ENCODE results near the gene DPP10.
A peak's percentile ranks its signal among the peaks of the same experiment; 100 is the strongest.

Gene DPP10

DNA sequence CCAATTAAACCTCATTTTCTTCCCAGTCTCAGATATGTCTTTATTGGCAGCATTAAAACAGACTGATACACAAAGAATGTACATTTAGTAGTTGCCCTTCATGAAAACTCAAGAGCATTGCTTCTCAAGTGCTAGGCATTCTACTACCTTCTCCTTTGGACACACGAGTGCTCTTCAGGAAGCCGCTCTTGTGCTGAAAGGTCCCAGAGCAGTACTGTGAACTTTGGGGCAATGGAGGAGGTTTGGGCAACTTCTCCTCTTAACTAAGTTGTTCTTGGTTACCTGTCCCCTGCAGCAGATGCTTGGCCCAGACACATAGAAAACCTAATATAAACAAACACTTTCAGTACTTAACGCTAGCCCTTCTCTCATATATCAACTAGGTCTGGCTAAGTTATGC lies 362.8 kb downstream of the DPP10 start:
- no peak for DNase-seq (ENCODE audit: low read depth, low spot score)

DNA sequence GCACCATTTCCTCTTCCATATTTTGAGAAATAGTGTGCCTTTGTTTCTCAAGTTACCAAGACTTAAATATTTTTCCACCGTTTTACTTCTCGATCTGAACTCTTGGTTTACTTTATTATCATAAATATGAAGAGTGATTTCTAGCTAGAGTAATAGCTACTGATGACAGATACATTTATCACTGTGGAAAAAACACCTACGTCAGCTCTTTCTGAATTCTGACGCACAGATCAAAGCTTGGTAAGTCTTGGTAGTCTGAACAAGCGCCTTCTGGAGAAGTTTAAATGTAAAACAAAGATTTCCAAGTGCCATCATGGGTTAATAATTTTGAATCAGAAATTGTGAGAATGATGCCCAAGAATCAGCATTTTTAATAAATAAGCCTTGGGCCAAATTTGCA lies 367.7 kb downstream of the DPP10 start:
- no peak for DNase-seq (ENCODE audit: low read depth, low spot score)

DNA sequence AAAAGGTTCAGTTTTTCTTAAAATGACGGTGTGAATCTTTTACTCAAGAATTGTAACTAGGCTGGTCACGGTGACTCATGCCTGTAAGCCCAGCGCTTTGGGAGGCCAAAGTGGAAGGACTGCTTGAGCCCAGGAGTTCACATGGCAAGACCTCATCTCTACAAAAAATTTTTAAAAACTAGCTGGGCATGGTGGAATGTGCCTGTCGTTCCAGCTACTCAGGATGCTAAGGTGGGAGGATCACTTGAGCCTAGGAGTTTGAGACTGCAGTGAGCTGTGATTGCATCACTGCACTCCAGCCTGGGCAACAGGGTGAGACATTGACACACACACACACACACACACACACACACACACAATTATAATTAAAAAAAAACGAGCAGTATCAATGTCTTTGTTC lies 369.8 kb downstream of the DPP10 start:
- no peak for DNase-seq (ENCODE audit: low read depth, low spot score)

DNA sequence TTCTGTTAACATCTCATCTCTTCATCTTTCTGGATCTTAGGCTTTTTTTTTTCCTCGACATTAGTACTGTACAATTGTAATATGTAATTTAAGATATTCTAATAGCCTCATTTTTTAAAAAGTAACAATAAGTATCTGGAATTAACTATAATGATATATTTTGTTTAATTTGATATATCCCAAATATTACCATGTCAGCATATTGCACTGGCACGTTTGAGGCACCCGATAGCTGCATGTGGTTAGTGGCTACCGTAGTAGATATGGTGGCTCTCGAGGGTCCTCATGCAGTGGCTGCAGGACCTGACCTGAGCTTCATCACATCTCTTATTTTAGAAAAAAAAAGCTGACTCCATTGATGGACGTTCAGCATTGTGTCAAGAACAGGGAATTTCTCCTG lies 371.9 kb downstream of the DPP10 start:
- DNase-seq (ENCODE audit: low read depth, low spot score) = no peak

DNA sequence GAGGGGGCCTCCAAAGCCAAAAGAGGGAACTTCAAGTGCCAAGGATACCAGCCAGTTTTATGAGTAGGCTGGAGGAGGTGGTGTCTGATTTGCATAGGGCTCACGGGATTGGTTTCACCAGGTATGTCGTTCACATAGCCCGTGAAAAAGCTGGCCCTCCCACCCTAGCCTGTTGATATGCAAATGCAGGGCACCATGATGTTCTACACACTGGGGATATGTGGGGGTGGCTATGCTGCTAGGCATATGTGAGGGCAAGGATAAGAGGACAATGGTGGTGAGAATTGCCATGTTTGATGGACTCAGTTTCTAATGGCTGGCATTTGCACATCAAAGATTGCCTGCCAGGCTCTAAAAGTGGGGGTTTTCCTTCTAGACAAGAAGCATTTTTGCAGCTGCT lies 378.6 kb downstream of the DPP10 start:
- DNase-seq (ENCODE audit: low read depth, low spot score) = peak; percentile 20

DNA sequence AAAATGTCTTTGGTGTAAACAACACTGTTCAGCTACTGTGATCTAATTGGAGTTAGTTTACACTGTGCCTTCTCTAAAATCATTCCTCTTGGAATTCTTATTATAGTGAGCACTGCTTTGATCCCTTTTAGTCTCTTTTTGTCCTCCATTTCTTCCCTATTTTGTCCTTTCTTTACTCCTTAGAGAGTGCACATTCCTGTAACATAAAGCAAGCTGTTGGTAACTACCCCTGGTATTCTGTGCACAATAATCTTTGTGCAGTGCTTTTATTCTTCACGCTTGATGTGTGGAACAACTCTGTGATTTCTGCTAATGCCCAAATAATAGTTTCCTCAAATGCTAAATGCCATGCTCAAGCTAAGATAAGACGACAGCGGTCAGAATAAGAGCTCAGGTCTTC lies 401.5 kb downstream of the DPP10 start:
- no peak for DNase-seq (ENCODE audit: low read depth, low spot score)

DNA sequence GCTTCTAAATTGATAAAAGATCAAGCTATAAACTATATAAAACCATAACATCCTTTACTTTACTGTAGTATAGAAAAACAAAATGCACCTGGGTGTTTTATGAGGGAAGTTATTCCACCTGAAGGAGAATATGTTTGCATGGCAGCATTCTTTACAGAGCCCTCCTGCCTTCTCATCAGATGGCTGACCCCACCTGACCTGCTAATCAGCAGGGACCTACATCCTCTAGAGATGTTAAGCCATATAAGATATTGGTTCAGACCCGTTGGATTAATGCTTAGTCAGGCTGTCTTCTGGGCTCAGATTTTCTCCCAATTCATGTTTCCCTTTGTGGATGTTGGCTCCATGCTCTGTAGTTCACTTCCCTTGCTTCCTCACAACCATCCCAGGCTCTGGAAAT lies 414.8 kb downstream of the DPP10 start:
- no peak for DNase-seq (ENCODE audit: low read depth, low spot score)

DNA sequence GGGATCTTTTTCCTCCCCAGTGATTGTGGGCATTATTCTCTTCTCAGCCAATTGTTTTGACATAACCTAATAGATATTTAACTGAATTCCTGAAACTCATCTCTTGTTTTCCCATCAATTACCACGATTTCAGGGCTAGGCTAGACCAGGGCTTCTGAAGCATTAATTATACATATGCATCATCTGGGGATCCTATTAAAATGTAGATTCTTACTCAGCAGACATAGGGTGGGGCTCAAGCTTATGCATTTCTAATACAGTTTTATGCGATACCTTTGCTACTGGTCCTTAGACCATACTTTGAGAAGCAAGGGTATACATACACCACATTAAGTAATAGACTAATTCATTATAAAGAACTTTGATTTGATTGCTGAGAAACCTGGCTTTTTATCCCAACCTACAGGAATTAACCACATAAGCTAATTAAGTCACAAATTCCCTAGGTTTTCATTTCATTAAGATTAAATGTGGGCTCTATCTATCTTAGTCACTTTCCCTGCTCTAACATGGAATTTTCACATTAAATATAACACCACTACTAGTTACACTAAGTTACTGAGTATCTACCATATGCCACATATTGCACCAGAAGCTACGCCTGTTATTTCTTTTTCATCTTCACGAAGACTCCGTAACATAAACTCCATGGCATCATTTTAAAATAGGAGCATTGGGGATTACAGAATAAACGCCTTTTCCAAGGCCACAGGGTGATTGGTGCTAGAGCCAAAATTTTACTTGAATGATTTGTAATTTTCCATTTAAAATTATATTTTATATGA lies 417.5 kb downstream of the DPP10 start:
- no peak for DNase-seq (ENCODE audit: low read depth, low spot score)

DNA sequence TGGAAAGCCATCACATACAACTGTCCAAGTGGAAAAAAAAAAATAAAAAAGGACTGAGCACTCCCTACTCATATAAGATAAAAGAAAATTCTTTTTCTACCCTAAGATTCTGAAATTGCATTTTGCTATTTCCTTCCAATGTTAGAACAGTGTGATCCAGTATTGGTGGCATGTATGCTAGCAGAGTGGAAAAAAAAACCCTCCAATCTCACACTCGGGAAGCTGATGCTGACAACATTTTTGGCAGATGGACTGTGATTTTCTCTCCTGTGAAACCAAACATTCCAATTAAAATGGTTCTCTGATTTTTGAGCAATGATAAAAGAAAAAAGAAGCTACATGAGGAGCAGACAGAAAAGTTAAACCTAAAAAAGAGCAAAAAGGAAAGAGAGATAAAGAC lies 419.8 kb downstream of the DPP10 start:
- DNase-seq (ENCODE audit: low read depth, low spot score) = no peak

DNA sequence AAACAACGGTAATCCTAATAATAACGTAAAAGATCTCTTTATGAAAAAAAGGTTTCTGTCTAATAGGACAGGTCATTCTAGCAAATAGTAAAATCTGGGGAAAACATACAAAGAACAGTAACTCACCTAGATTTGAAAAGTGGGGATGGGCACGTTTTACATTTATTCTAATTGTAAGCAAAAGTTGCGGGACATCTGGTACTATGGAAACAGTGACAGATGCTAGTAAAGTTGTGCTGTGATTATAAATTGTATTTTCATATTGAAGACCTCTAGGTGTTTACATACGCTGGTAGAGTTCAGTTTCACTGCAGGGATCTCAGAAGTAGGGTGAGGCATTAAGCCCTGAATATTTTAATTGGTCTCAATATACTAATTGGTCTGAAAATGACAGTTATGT lies 422.5 kb downstream of the DPP10 start:
- DNase-seq (ENCODE audit: low read depth, low spot score) = no peak

DNA sequence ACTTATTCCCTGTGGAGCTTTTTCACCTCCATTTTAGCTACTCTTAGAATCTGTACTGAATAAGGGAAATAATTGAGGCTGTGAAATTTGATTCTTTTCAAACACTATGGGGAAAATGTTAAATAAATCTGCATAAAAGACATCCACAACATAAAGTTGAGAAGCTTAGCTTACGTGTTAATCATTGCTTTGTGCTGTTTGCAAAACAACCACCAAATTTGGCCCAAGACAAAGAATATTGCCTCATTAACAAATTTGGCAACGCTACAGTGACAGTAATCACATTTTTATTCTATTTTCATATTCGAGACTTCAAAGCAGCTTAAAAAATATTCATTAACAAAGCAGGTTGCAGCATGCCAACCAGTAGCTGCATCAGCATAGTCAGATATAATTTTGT lies 437.6 kb downstream of the DPP10 start:
- DNase-seq (ENCODE audit: low read depth, low spot score) = no peak

DNA sequence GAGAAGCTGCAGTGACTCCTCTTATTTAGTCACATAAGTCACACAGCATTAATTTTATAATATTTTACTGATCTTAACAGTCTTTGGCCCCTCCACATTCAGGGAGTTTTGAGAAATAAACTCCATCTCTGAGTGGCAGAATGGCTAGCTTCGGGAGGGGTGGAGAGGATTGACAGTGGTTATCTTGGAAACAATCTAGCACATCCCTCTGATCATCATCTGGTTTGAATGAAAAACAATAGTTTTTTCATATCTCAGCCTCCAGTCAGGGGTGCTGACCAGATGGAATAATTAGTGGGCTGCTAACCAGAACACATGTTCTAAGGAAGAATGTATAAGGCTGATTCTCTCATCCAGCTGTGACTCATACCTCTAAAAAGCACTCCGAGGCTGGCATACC lies 477.5 kb downstream of the DPP10 start:
- no peak for DNase-seq (ENCODE audit: low read depth, low spot score)

DNA sequence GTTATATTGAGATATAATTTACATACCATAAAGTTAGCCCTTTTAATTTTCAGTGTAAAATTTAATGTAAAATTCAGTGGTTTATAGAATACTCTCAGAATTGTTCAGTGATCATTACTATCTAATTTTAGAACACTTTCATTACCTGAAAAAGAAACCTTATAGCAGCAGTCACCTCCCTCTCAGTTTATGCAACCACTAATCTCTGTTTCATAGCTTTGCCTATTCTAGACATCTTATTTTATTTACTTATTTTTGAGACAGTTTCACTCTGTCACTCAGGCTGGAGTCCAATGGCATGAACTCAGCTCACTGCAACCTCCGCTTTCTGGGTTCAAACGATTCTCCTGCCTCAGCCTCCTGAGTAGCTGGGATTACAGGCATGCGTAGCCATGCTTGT lies 479.6 kb downstream of the DPP10 start:
- no peak for DNase-seq (ENCODE audit: low read depth, low spot score)

DNA sequence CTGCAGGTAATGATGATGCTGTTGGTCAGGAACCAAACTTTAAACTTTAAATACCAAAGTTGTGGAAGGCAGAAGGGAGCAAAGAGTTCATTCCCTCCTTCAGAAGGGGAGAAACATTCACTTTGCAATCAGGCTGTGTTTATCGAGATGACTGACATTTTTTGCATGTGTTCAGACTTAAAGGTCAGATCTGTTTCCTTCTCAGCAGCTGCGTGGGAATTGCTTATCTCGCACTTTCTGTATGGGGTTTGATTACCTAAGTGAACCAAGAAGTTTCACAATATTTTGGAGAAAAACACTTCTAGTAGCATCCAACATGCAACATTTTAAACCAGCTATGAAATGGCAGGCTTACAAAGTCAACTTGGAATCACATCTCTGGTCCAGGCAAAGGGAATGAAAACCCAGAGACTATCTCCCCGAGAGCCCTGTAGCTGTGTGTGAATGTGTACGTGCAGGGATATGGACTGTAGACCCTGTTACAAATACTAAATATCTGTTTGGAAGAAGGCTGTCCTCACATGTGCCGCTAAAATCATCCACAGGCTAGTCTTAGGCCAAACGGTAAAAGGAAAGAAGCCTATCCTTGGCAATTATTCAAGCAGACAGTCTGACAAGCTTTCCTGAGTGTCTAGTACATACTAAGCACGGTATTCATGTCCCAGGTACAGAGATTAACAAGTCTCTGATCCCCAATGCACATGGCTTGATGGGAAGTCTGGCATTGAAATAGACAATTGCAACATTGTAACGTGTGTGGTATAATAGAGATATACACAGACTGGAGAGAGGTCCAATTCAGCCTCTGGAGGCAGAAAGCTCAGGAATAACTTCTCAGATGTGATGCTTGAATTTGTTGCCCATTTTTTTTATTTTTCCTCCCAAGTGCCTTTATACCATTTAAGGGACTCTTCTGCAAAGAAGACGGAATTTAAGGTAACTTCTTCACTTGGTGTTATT lies 483.1 kb downstream of the DPP10 start:
- no peak for DNase-seq (ENCODE audit: low read depth, low spot score)

DNA sequence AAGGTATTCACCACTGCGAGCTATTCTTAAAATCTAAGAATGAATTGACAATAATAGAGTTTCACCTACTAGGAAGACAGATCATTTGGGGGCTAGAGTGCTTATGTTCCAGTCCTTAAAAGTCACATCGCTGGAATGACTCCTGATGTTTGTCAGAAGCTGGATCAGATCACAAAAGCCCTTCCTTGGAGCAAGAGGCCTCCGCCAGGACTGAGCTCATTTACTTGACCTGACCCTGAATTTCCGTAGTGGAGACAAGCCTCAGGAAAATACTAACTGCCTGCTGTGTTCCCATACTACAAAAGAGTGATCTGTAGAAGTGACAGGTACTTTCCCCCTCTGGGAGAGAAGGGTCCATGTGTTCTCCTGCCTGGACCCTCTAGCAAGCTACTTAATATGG lies 483.9 kb downstream of the DPP10 start:
- no peak for DNase-seq (ENCODE audit: low read depth, low spot score)

DNA sequence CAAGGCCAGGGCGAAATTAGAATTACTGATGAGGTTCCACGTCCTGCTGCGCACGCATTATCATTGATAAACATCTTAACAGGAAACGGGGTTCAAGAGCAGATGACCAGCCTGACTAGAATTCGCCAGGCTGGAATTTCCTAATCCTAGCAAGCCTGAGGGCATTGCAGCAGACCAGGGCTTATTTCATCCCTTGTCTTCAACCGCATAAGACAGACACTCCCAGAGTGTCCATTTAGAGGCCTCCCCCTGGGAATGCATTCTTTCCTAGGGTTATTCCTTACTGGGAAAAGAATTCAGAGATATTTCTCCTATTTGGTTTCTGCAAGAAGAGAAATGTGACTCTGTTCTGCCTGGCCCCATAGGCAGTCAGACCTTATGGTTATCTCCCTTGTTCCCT lies 486.8 kb downstream of the DPP10 start:
- DNase-seq (ENCODE audit: low read depth, low spot score) = no peak

DNA sequence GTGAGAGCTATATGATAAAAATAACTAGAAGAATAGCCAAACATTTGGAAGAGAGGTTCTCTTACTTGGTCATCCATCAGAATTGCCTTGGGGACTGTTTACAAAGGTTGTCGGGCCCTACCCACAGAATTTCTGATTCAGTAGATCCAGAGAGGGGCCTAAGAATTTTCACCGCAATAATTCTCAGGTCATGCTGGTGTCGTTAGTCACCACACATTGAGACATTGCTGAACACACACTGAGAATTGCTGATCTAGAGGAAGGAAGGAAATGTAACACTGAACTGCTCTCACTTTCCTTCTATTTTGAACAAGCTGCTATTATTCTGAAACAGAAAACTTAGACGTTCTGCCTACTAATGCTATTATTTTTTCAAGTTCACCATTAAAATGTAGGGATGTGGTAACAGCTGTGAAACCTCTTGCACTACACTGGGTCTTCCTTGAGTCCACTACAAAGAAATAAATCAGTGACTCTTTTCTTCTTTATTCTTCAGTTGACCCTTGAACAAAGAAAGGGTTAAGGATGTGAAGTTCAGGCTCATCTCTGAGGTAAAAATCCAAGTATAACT lies 491.3 kb downstream of the DPP10 start:
- DNase-seq (ENCODE audit: low read depth, low spot score) = no peak

DNA sequence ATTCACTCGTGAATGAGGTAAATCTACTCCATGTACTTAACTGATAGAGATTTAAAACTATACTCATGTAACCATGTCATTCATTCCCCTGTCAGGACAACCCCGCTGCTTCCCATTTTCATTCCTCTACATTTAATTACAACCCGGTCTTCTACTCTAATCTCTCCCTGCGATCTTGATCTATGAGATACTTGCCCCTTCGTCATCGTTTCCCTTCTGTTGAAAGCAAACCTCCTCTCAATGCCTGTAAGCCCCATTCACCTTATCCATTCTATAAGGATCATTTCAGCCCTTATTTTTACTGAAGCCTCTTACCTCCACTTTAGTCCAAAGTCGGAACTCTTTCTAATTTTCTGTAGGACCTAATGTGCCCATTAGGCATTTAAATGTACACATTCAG lies 492.6 kb downstream of the DPP10 start:
- no peak for DNase-seq (ENCODE audit: low read depth, low spot score)

DNA sequence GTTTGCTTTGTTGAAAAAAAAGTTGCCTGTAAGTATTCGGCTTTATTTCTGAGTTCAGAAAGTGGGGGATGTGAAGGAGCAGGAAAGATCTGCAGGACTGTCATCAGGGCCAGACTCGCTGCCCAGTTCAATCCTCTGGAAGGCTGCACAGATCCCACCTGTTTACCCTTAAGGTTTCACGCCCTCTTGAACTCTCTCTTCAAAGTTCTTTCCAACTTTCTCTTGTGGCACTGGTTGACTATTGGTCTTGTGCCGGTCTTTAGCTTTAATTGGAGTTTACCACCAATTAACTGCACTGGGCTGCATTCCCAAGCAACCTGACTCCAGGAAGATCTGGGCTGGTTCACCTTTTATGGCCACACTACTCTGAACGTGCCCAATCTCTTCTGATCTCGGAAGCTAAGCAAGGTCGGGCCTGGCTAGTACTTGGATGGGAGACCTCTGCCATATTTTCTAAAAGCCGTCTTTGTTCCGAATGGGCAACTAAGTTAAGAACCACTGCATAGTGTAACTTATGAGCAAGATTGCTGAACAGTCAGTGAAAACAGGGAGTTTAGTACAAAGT lies 495.0 kb downstream of the DPP10 start:
- no peak for DNase-seq (ENCODE audit: low read depth, low spot score)

DNA sequence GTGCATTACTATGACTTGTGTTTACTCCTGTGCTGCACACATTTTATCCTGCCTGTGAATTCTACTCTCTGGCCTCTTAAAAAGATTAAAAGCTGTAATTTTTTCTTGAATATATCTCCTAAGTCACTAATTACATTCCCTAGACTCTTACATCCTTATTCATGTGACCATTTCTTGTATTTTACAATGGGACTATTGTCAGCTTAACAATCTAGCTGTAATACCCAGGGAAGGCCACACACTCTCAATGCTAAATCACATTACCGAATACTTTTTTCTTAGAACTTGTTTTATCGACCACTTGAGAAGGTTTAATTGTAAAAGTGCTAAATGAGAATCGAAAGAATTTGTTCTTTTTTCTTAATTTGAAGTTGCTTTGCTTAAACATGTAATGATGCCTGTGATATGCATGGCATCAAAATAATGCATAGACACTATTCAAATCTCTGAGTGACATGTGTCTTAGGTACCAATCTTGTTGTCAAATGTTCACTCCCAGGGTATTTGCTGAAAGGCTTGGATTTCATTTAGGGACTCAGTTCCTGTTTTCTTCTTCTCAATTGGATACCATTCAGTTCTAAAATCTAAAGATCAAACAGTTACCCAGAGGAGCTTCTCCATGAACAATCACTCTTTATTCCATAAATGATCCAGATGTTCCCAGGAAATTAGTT lies 498.5 kb downstream of the DPP10 start:
- no peak for DNase-seq (ENCODE audit: low read depth, low spot score)

DNA sequence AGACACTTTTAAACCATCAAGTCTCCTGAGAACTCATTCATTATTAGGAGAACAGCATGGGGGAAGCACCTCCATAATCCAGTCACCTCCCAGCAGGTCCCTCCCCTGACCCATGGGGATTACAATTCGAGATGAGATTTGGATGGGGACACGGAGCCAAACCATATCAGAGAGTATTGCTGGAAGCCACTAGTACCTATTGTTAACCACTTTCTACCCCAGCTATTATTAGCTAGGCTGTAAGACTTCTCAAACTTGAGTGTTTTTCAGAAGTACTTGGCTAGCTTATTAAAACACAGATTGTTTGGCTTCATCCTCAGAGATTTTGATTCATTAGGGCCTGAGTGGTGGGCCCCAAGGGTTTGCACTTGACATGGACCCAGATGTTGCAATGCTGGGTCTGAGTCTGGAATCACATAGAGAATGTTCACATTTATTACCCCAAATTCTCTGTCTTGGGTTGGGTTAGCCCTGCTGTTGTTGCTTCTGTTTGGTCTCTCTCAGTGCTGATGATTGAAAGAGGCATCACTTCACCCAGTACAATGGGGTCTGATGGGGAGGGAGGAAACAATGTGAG lies 506.9 kb downstream of the DPP10 start:
- DNase-seq (ENCODE audit: low read depth, low spot score) = no peak
